GM21447 (cell line): Measurements from ENCODE around the gene GRHL1.
"Not testable (repeated sequence)": the region's sequence is repeated elsewhere in the genome, so short reads cannot be mapped to it uniquely, and the experiment has no call there.

ENCODE experiments used
- ATAC-seq: cut with Tn5 transposase; IDR thresholded peaks from one replicate; pipeline ENCODE4 v1.9.1; 2021; ENCODE audit not compliant: unreplicated experiment

The GRHL1 gene

DNA sequence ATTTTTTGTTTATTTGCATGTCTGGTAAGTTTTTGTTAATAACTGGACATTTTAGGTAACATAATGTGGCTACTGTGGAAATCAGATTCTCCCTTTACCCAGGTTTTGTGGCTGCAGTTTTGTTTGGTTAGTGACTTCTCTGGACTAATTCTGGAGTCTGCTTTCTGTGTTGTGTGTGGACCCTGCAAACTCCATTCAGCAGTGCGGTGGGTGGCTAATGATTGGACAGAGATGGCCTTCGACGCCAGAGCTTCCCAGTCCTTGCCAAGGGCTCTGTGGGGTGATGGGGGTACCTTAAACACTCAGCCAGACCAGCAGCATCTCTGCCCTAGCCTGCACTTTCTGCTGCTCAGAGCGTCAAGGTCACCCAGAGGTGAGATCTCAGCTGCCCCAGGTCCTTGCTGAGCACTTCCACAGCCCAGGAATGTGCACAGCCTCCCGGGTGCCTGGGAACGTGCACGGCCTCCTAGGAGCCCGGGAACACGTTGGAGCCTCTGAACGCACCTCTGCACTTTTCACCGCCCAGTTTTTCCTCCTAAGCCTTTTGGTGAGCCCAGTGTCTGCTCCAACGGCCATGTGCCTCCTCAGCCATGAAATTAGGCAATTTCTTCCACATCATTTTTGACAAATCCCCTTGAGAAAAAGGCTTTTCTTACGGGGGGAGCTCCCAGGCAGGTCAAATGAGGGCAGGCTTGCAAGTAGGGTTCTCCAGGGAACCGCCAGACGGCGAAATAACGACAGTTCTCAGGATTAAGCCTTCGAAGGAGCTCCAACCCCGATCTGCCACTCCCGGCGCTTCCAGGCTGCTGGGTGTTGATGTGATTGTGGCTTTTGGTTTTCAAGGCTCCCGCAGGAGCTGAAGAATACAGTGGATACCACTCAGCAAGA is 56.7 kb downstream of the GRHL1 start:
- ATAC-seq, result no peak

DNA sequence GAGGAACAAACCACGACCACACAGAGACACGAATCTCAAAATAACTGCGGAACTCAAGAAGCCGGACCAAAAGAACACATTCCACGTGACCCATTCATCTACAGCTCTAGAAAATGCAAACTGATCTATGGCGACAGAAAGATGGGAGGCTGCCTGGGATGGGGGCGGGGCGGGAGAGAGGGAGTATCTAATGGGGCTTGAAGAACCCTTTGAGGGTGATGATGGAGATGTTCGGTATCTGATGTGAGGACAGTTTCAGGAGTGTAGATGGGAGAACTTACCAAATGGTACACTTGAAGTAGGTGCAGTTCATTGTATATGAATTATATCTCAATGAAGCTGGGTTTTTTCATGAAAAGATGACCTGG is 57.3 kb downstream of the GRHL1 start:
- no peak for ATAC-seq

DNA sequence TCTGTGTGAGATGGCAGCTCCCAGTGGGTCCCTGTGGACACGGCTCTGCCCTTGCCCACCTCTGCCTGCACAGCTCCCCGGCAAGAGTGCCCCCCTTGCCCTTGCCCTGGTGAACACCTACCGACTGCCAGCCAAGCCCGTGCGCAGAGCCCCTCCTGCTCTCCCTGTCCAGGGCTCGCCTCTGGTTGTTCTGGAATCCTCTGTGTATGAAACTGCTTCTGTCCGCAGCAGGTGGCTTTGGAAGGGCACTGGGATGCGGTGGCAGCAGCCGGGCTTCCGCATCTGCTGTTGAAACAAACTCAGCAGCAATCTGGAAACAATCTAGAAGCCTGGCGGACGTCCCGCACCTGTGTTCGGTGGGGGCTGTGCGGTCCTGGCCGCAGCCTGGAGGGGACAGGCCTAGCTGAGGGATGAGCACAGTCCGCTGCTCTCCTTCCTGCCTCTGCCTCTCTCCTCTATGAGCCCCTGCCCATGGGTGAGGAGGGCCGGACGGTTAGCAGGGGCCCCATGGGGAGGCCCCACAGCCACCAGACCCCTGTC is 57.8 kb downstream of the GRHL1 start:
- ATAC-seq, result no peak

DNA sequence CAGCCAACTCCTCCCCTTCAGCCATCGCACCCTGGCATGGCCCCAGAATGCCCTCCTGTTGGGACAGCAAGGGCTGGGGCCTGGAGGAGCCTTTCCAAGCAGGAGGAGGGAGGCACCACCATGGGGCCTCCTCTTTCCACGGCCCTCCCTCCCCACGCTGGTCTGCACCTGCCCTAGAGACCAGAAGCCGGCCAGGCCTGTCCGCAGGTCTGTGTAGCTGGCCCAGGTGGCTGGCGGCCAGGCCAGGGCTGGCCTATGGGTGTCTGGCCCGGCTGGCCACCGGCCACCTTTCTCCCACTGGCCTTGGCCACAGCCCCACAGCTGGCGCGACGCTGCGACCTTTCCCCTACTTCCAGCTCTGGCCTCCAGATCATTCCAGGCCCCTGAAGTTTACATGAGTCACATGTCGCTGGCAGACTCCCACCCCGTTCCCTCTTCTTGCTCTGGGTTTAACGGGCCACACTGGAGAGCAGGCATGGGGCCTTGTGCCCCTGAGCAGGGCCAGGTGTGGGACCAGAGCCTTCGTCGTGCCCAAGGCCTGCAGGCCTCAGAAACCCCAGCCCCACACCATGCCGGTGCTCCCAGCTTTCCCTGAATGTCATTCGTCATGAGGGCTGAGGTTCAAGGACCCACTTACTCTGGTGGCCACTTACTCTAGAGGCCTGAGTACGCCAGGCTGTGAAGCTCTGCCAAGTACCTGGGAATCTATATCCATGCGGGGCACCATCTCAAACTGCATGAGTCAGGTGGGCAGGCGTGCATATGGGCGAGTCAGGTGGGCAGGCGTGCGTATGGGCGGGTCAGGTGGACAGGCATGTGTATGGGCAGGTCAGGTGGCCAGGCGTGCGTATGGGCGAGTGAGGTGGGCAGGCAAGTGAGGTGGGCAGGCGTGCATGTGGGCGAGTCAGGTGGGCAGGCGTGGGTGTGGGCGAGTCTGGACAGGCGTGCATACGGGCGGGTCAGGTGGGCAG is 58.6 kb downstream of the GRHL1 start:
- no peak for ATAC-seq

DNA sequence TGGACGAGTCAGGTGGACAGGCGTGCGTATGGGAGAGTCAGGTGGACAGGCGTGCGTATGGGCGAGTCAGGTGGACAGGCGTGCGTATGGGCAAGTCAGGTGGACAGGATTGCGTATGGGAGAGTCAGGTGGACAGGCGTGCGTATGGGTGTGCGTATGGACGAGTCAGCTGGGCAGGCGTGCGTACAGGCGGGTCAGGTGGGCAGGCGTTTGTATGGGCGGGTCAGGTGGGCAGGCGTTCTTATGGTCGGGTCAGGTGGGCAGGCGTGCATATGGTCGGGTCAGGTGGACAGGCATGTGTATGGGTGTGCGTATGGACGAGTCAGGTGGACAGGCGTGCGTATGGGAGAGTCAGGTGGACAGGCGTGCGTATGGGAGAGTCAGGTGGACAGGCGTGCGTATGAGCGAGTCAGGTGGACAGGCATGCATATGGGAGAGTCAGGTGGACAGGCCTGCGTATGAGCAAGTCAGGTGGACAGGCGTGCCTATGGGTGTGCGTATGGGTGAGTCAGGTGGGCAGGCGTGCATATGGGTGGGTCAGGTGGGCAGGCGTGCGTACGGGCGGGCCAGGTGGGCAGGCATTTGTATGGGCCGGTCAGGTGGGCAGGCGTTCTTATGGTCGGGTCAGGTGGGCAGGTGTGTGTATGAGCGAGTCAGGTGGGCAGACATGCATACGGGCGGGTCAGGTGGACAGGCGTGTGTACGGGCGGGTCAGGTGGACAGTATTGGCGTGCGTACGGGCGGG is 59.5 kb downstream of the GRHL1 start:
- ATAC-seq, result not testable (repeated sequence)

DNA sequence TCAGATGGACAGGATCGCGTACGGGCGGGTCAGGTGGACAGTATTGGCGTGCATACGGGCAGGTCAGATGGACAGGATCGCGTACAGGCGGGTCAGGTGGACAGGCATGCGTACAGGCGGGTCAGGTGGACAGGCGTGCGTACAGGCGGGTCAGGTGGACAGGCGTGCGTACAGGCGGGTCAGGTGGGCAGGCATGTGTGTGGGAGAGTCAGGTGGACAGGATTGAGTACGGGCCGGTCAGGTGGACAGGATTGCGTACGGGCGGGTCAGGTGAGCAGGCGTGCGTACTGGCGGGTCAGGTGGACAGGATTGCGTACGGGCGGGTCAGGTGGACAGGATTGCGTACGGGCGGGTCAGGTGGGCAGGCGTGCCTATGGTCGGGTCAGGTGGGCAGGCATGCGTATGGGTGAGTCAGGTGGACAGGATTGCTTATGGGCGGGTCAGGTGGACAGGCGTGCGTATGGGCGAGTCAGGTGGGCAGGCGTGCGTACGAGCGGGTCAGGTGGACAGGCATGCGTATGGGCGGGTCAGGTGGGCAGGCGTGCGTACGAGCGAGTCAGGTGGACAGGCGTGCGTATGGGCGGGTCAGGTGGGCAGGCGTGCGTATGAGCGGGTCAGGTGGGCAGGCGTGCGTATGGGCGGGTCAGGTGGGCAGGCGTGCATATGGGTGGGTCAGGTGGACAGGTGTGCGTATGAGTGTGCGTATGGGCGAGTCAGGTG is 60.3 kb downstream of the GRHL1 start:
- ATAC-seq, result not testable (repeated sequence)

DNA sequence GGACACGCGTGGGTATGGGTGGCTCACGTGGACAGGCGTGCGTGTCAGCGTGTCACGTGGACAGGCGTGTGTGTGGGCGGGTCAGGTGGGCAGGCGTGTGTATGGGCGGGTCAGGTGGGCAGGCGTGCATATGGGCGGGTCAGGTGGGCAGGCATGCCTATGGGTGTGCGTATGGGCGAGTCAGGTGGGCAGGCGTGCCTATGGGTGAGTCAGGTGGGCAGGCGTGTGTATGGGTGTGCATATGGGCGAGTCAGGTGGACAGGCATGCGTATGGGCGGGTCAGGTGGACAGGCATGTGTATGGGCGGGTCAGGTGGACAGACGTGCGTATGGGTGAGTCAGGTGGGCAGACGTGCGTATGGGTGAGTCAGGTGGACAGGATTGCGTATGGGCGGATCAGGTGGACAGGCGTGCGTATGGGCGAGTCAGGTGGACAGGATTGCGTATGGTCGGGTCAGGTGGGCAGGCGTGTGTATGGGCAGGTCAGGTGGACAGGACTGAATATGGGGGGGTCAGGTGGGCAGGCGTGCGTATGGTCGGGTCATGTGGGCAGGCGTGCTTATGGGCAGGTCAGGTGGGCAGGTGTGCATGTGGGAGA is 61.0 kb downstream of the GRHL1 start:
- not testable (repeated sequence) for ATAC-seq

DNA sequence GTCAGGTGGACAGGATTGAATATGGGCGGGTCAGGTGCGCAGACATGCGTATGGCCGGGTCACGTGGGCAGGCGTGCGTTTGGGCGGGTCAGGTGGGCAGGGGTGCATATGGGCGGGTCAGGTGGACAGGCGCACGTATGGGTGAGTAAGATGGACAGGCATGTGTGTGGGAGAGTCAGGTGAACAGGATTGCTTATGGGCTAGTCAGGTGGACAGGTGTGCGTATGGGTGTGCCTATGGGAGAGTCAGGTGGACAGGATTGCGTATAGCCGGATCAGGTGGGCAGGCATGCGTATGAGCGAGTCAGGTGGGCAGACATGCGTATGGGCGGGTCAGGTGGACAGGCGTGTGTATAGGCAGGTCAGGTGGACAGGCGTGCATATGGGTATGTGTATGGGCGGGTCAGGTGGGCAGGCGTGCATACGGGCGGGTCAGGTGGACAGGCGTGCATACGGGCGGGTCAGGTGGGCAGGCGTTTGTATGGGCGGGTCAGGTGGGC is 61.5 kb downstream of the GRHL1 start:
- ATAC-seq, result no peak

DNA sequence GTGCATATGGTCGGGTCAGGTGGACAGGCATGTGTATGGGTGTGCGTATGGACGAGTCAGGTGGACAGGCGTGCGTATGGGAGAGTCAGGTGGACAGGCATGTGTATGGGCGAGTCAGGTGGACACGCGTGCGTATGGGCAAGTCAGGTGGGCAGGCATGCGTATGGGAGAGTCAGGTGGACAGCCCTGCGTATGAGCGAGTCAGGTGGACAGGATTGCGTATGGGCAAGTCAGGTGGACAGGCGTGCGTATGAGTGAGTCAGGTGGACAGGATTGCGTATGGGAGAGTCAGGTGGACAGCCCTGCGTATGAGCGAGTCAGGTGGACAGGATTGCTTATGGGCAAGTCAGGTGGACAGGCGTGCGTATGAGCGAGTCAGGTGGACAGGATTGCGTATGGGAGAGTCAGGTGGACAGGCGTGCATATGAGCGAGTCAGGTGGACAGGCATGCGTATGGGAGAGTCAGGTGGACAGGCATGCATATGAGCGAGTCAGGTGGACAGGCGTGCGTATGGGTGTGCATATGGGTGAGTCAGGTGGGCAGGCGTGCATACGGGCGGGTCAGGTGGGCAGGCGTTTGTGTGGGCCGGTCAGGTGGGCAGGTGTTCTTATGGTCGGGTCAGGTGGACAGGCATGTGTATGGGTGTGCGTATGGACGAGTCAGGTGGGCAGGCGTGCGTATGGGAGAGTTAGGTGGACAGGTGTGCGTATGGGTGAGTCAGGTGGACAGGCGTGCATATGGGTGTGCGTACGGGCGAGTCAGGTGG is 62.3 kb downstream of the GRHL1 start:
- ATAC-seq, result not testable (repeated sequence)

DNA sequence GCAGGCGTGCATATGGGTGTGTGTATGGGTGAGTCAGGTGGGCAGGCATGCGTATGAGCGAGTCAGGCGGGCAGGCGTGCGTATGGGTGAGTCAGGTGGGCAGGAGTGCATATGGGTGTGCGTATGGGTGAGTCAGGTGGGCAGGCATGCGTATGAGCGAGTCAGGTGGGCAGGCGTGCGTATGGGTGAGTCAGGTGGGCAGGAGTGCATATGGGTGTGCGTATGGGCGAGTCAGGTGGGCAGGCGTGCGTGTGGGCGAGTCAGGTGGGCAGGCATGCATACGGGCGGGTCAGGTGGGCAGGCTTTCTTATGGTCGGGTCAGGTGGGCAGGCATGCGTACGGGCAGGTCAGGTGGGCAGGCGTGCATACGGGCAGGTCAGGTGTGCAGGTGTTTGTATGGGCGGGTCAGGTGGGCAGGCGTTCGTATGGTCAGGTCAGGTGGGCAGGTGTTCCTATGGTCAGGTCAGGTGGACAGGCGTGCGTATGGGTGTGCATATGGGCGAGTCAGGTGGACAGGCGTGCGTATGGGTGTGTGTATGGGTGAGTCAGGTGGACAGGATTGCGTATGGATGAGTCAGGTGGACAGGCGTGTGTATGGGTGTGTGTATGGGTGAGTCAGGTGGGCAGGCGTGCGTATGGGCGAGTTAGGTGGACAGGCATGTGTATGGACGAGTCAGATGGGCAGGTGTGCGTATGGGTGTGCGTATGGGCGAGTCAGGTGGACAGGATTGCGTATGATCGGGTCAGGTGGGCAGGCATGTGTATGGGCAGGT is 63.1 kb downstream of the GRHL1 start:
- no peak for ATAC-seq

DNA sequence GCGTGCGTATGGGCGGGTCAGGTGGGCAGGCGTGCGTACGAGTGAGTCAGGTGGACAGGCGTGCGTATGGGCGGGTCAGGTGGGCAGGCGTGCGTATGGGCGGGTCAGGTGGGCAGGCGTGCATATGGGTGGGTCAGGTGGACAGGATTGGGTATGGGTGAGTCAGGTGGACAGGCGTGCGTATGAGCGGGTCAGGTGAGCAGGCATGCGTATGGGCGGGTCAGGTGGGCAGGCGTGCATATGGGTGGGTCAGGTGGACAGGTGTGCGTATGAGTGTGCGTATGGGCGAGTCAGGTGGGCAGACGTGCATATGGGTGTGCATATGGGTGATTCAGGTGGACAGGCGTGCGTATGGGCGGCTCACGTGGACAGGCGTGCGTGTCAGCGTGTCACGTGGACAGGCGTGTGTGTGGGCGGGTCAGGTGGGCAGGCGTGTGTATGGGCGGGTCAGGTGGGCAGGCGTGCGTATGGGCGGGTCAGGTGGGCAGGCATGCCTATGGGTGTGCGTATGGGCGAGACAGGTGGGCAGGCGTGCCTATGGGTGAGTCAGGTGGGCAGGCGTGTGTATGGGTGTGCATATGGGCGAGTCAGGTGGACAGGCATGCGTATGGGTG is 64.0 kb downstream of the GRHL1 start:
- not testable (repeated sequence) for ATAC-seq

DNA sequence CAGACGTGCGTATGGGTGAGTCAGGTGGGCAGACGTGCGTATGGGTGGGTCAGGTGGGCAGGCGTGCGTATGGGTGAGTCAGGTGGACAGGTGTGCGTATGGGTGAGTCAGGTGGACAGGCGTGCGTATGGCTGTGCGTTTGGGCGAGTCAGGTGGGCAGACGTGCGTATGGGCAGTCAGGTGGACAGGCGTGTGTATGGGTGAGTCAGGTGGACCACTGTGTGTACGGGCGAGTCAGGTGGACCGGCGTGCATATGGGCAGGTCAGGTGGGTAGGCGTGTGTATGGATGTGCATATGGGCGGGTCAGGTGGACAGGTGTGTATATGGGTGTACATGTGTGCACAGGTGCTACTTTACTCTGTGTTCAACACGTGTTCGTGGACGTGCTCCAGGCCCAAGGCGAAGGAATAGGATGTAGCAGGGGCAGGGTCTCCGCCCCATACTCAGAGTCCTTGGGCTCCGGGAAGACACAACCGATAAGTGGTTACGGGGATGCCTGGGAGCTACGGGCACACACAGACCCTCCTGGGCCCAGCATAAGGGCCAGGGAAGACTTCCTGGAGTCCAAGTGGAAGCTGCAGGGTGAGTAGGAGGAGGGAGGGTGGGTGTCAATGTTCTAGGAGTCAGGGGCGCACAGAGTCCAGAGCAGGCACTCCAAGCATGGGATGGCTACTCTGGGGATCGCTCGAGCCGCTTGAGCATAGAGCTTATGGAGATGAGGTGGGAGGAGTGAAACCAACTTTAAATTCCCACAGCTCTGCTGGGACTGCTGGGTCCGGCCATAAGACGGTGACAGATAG is 64.7 kb downstream of the GRHL1 start:
- ATAC-seq, result no peak

DNA sequence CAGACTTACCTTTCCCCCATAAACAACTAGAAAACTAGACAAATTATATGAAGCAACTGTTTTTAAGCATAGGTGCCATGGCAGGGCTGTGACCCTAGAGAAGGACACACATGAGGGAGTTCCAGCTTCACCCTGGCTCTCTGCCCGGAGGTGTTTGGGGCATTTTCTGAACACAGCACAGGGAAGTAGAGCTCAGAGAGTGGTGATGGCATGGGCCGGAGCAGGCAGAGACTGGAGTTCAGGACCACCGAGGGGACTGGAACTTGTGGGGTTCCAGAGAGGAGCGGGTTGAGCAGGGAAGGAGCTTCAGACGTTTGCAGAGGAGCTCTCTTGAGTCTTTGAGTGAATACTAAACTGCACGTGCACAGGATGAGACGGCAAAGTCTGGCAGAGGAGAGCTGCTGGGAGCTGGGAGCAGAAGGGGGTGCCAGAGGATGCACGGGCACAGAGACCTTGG is 65.3 kb downstream of the GRHL1 start:
- no peak for ATAC-seq

DNA sequence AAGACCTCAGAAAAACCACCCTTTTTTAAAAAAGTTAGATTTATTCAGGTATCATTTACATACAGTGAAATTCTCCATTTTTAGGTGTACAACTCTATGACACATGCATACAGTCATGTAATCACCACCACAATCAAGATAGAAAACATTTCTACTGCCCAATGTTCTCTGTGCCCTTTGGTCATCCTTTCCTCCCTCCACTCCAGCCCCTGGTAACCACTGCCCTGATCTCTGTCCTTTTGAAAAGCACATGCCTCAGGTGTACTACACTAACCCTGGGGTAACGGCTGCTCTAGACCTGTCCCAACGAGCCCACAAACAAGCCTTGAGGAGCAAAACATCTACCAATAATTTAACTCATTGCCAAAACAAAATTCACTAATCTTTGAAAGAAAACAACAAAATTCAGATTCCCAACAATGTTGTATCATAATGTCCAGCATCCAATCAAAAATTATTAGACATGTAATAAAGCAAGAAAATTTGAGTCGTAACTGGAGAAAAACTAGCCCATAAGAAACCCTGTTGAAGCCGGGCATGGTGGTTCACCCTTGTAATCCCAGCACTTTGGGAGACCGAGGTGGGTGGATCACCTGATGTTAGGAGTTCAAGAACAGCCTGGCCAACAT is 65.9 kb downstream of the GRHL1 start:
- no peak for ATAC-seq

DNA sequence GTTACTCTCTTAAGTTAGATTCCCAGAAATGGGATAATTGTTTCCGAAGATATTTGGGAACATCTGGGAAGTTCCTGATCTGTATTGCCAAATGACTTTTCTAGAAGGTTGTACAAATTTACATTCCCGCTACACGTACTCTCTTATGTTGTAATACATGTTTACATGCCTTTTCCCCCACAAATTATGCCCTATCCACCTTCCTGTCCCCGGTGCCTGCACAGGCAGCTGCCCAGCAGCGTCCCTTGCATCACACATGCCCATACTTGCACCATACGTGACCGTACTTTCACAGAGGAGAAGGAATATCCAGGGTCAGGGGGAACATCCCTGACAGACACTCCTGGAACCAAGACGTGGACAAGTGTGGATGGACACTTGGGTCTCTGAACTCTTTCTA is 67.7 kb downstream of the GRHL1 start:
- no peak for ATAC-seq
